Mesenchymal stem cell (in vitro differentiated cells and primary cell): ENCODE data around the gene MAPK13.

Experiments
- DNase-seq: peaks from one replicate; pipeline ENCODE4 v3.0.0-alpha.2; 2013
- H2AFZ ChIP-seq: one replicate; pipeline ENCODE4 v1.6.1; 2013; ENCODE audit warnings: low read depth, mild to moderate bottlenecking, control low read depth, inconsistent platforms, low read length, moderate library complexity
- H2AK5ac ChIP-seq: 2 replicates; pipeline ENCODE4 v1.6.1; 2013; ENCODE audit warnings: low read length, moderate library complexity, mild to moderate bottlenecking, inconsistent platforms; ENCODE audit not compliant: severe bottlenecking
- H2BK120ac ChIP-seq: one replicate; pipeline ENCODE4 v1.6.1; 2013; ENCODE audit warnings: low read depth, mild to moderate bottlenecking, inconsistent platforms, low read length, moderate library complexity
- H2BK12ac ChIP-seq, 2 experiments: one replicate each; pipeline ENCODE4 v1.6.1; 2013; ENCODE audit warnings: inconsistent platforms in 2 of 2, low read length in 2 of 2, mild to moderate bottlenecking in 2 of 2, moderate library complexity in 2 of 2, control low read depth in 1 of 2
- H2BK15ac ChIP-seq: one replicate; pipeline ENCODE4 v1.6.1; 2013; ENCODE audit warnings: mild to moderate bottlenecking, low read depth, inconsistent platforms; ENCODE audit not compliant: poor library complexity, severe bottlenecking
- H2BK5ac ChIP-seq: 2 replicates; pipeline ENCODE4 v1.6.1; 2013; ENCODE audit warnings: low read depth, mild to moderate bottlenecking, low read length, control low read depth, inconsistent platforms; ENCODE audit not compliant: poor library complexity, severe bottlenecking
- H3K14ac ChIP-seq, 2 experiments: one replicate each; pipeline ENCODE4 v1.6.1; 2013; ENCODE audit warnings: inconsistent platforms in 2 of 2, low read length in 2 of 2, control low read depth in 1 of 2, mild to moderate bottlenecking in 1 of 2, moderate library complexity in 1 of 2
- H3K18ac ChIP-seq, 2 experiments: one replicate each; pipeline ENCODE4 v1.6.1; 2013; ENCODE audit warnings: inconsistent platforms in 2 of 2, low read length in 2 of 2, control low read depth in 1 of 2, low read depth in 1 of 2, mild to moderate bottlenecking in 1 of 2
- H3K23ac ChIP-seq, 2 experiments: one replicate each; pipeline ENCODE4 v1.6.1; 2013; ENCODE audit warnings: inconsistent platforms in 2 of 2, low read length in 2 of 2, mild to moderate bottlenecking in 2 of 2, moderate library complexity in 2 of 2, control low read depth in 1 of 2
- H3K27ac ChIP-seq: 2 replicates; pipeline ENCODE4 v1.5.1; 2013; ENCODE audit warnings: mild to moderate bottlenecking, moderate library complexity, low read length, control low read depth, inconsistent platforms; ENCODE audit not compliant: poor library complexity, severe bottlenecking
- H3K27me3 ChIP-seq, 2 experiments: 2 replicates each; pipeline versions ENCODE4 v1.6.1 to v1.7.0; 2013; ENCODE audit warnings: low read length in 2 of 2, mild to moderate bottlenecking in 2 of 2, moderate library complexity in 2 of 2, control low read depth in 1 of 2, inconsistent platforms in 1 of 2; ENCODE audit not compliant: control insufficient read depth in 1 of 2, insufficient read depth in 1 of 2
- H3K36me3 ChIP-seq, 2 experiments: 2 replicates each; pipeline versions ENCODE4 v1.6.1 to v1.7.0; 2013; ENCODE audit warnings: low read length in 2 of 2, control low read depth in 1 of 2, inconsistent platforms in 1 of 2, low read depth in 1 of 2, mild to moderate bottlenecking in 1 of 2; ENCODE audit not compliant: insufficient read depth in 2 of 2, control insufficient read depth in 1 of 2
- H3K4ac ChIP-seq, 2 experiments: one replicate each; pipeline ENCODE4 v1.6.1; 2013; ENCODE audit warnings: inconsistent platforms in 2 of 2, low read length in 2 of 2, mild to moderate bottlenecking in 2 of 2, moderate library complexity in 2 of 2, control low read depth in 1 of 2, low read depth in 1 of 2
- H3K4me1 ChIP-seq: 2 replicates; pipeline ENCODE4 v1.6.1; 2013; ENCODE audit warnings: low read depth, low read length, control low read depth; ENCODE audit not compliant: control insufficient read depth, insufficient read depth
- H3K4me2 ChIP-seq: 2 replicates; pipeline ENCODE4 v1.6.1; 2013; ENCODE audit warnings: low read length, mild to moderate bottlenecking, inconsistent platforms; ENCODE audit not compliant: poor library complexity, severe bottlenecking
- H3K4me3 ChIP-seq, 2 experiments: 2 replicates each; pipeline versions ENCODE4 v1.5.1 to v1.7.0; 2013; ENCODE audit warnings: low read length in 2 of 2, mild to moderate bottlenecking in 2 of 2, control low read depth in 1 of 2, low read depth in 1 of 2; ENCODE audit not compliant: insufficient read depth in 1 of 2
- H3K79me1 ChIP-seq: replicated peaks from 2 replicates; pipeline ENCODE4 v1.6.1; 2013; ENCODE audit warnings: mild to moderate bottlenecking, control low read depth, low read length, inconsistent platforms; ENCODE audit not compliant: poor library complexity, severe bottlenecking
- H3K9ac ChIP-seq: 2 replicates; pipeline ENCODE4 v1.7.0; 2013; ENCODE audit warnings: mild to moderate bottlenecking, low read length, moderate library complexity
- H3K9me3 ChIP-seq: 2 replicates; pipeline ENCODE4 v1.7.0; 2013; ENCODE audit warnings: mild to moderate bottlenecking, low read length; ENCODE audit not compliant: control insufficient read depth
- H4K8ac ChIP-seq: one replicate; pipeline ENCODE4 v1.6.1; 2013; ENCODE audit warnings: inconsistent platforms, mild to moderate bottlenecking, low read length, moderate library complexity
- H4K91ac ChIP-seq: one replicate; pipeline ENCODE4 v1.6.1; 2013; ENCODE audit warnings: mild to moderate bottlenecking, low read length, inconsistent platforms
- WGBS: methylation state at CpG from one replicate; pipeline ENCODE4 v1.1.7; 2013; ENCODE audit warnings: mixed read lengths; 5-methylcytosine and 5-hydroxymethylcytosine counted together

The MAPK13 gene

DNA sequence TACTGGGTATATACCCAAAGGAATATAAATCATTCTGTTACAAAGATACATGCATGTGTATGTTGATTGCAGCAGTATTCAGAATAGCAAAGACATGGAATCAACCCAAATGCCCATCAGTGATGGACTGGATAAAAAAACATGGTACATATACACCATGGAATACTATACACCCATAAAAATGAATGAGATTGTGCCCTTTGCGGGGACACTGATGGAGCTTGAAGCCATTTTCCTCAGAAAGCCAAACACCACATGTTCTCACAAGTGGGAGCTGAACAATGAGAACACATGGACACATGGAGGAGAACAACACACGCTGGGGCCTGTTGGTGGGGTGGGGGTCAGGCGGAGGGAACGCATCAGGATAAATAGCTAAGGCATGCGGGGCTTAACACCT is 41.3 kb upstream of the MAPK13 start:
- no peak overlapping the region for H2BK12ac ChIP-seq
- peaks cover 5 to 45% of the 10 kb centered on the region in 2 experiments for H3K36me3 ChIP-seq
- H3K4me2 ChIP-seq, result no peak overlapping the region
- H3K9ac ChIP-seq, result no peak overlapping the region
- no peaks in the 10 kb centered on the region for H3K27me3 ChIP-seq
- H3K9me3 ChIP-seq, result no peaks in the 10 kb centered on the region
- peaks cover 3% of the 10 kb centered on the region for H3K79me1 ChIP-seq
- no peak for DNase-seq
- no peak overlapping the region for H2BK5ac ChIP-seq
- H3K14ac ChIP-seq, result no peak overlapping the region
- no peaks in the 10 kb centered on the region for H3K4me1 ChIP-seq
- H2BK120ac ChIP-seq, result no peak overlapping the region
- 100% methylated on average over 5 of the region's 5 CpGs for WGBS
- no peak overlapping the region for H3K18ac ChIP-seq
- no peak overlapping the region for H2BK15ac ChIP-seq
- no peak overlapping the region for H2AFZ ChIP-seq
- no peak overlapping the region for H3K23ac ChIP-seq
- H2AK5ac ChIP-seq, result no peak overlapping the region
- no peak overlapping the region for H4K91ac ChIP-seq
- H3K4ac ChIP-seq, result no peak overlapping the region
- H3K4me3 ChIP-seq, result no peak overlapping the region
- H4K8ac ChIP-seq, result no peak overlapping the region
- H3K27ac ChIP-seq, result no peak overlapping the region

GRCh38 chr6:36094238-36094637 is 36.1 kb upstream of the MAPK13 start:
- 100% methylated on average over 1 of the region's 2 CpGs for WGBS
- no peak overlapping the region for H2AFZ ChIP-seq
- H2BK12ac ChIP-seq, result no peak overlapping the region
- H3K79me1 ChIP-seq, result peaks cover 9% of the 10 kb centered on the region
- H3K27me3 ChIP-seq, result no peaks in the 10 kb centered on the region
- H2BK120ac ChIP-seq, result no peak overlapping the region
- no peak overlapping the region for H3K23ac ChIP-seq
- no peak overlapping the region for H4K8ac ChIP-seq
- peak overlapping the region; percentile 61 for H3K9ac ChIP-seq
- no peak for DNase-seq
- H4K91ac ChIP-seq, result no peak overlapping the region
- H2AK5ac ChIP-seq, result no peak overlapping the region
- no peak overlapping the region for H3K4me2 ChIP-seq
- no peak overlapping the region for H3K27ac ChIP-seq
- no peak overlapping the region for H3K4ac ChIP-seq
- H3K9me3 ChIP-seq, result no peaks in the 10 kb centered on the region
- no peaks in the 10 kb centered on the region for H3K4me1 ChIP-seq
- H2BK15ac ChIP-seq, result no peak overlapping the region
- peaks cover 8 to 42% of the 10 kb centered on the region in 2 experiments for H3K36me3 ChIP-seq
- no peak overlapping the region for H2BK5ac ChIP-seq
- H3K4me3 ChIP-seq, result no peak overlapping the region
- H3K18ac ChIP-seq, result no peak overlapping the region
- H3K14ac ChIP-seq, result no peak overlapping the region

DNA sequence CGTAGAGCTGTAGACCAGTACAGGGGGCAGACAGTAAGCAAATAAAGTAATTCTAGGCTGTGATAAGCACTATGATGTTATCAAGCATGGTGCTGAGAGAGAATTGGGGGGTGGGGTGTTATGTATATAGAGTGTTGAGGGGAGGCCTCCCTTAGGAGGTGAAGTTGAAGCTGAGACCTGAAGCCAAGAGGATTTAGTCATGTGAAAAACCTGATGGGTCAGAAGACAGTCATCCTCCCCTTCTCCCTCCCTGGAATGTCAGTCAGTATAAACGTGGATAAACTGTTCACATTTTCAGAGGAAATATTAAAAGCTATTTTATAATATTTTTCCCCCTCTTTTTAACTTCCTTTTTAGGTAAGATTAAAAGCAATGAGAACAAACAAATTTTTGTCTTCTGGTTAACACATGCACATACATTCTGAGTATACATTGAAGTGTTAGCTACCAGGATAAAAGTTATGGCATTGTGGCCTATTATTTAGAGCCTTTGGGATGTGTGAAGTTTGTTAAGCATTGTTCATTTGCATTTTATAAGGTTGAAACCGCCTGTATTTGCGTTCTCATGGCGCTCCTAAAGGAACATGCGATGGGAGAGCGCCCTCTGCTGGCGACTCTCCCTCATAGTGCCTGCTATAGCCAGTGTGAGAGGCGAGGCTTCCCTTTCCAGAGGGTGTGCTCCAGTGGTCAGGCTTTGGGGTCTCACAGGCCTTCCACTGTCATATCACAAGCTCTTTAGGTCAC is 35.4 kb upstream of the MAPK13 start:
- no peak overlapping the region for H3K4me3 ChIP-seq
- H3K27ac ChIP-seq, result no peak overlapping the region
- no peak overlapping the region for H3K4ac ChIP-seq
- H3K14ac ChIP-seq, result no peak overlapping the region
- no peak overlapping the region for H2AFZ ChIP-seq
- no peak overlapping the region for H4K8ac ChIP-seq
- WGBS, result 13% methylated on average over 8 of the region's 9 CpGs
- no peaks in the 10 kb centered on the region for H3K9me3 ChIP-seq
- no peak overlapping the region for H2AK5ac ChIP-seq
- no peak overlapping the region for H3K4me2 ChIP-seq
- no peak overlapping the region for H2BK15ac ChIP-seq
- H2BK120ac ChIP-seq, result no peak overlapping the region
- no peak overlapping the region for H4K91ac ChIP-seq
- H2BK5ac ChIP-seq, result no peak overlapping the region
- H3K36me3 ChIP-seq, result peaks cover 8 to 43% of the 10 kb centered on the region in 2 experiments
- H3K9ac ChIP-seq, result peak overlapping the region; percentile 61
- no peaks in the 10 kb centered on the region for H3K27me3 ChIP-seq
- H3K18ac ChIP-seq, result no peak overlapping the region
- H3K79me1 ChIP-seq, result peaks cover 9% of the 10 kb centered on the region
- peak; percentile 79 for DNase-seq
- no peak overlapping the region for H2BK12ac ChIP-seq
- H3K23ac ChIP-seq, result no peak overlapping the region
- no peaks in the 10 kb centered on the region for H3K4me1 ChIP-seq

DNA sequence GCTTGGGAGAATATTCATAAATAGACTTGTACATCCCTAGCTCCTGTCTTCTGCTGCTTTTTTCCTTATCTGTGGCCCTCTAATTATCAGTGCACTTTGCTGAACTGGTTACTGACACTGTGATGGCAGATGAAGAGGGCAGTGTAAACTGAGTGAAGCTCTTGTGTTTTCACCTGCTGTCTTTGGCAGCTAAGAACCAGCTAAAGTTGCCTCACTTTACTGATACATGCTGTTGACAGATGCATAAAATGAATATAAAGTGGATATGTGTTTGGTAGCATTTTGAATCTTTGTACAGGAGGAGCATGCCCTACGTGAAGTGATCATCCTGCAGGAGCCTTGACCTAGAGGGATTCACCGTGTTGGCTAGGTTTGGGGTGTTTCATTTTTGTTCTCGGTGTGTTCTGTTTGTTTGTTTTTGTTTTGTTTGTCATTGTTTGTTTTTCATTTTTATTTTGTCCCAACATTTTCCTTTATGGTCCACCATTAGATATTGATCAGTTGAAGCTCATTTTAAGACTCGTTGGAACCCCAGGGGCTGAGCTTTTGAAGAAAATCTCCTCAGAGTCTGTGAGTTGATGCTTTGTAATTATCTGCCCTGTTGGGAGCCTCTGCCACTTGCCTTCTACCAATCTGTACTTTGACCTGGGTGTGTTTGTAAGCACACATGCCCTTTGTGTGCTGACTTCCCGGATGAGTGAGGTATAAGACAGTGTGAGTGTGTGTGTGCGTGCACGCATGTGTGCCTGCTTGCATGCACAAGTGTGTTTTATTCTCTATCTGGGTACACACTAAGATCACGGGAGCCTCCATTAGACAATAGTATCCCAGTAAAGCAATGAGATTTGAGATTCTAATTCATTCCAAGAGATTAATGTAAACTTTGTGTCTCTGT is 34.6 kb upstream of the MAPK13 start:
- Histone ChIP-seq H2BK5ac (no peak overlapping the region), H3K9ac (peak overlapping the region; percentile 61), H3K23ac (no peak overlapping the region), H2BK12ac (no peak overlapping the region), H3K27me3 (no peaks in the 10 kb centered on the region), H3K27ac (no peak overlapping the region), H3K36me3 (peaks cover 8 to 48% of the 10 kb centered on the region in 2 experiments), H3K14ac (no peak overlapping the region), H3K4me2 (no peak overlapping the region), H3K79me1 (peaks cover 9% of the 10 kb centered on the region), H2AFZ (no peak overlapping the region), H3K18ac (no peak overlapping the region), H3K4ac (no peak overlapping the region), H3K4me1 (no peaks in the 10 kb centered on the region), H3K4me3 (no peak overlapping the region), H4K8ac (peak overlapping the region; percentile 56), H2AK5ac (no peak overlapping the region), H3K9me3 (no peaks in the 10 kb centered on the region), H4K91ac (no peak overlapping the region), H2BK120ac (no peak overlapping the region), H2BK15ac (no peak overlapping the region)
- 91% methylated on average over 5 of the region's 8 CpGs for WGBS
- DNase-seq, result no peak
